WERI-Rb-1 (cell line): ENCODE measurements around the gene SGK2.

Experiments
- DNase-seq: peaks from one replicate; pipeline ENCODE4 v3.0.0-alpha.2; 2020
- H3K27ac ChIP-seq: fragments of 250-450 bp; sonication (Bioruptor Pico); 2 replicates; pipeline ENCODE4 v1.5.1; 2020; ENCODE audit warnings: mild to moderate bottlenecking, moderate library complexity
- H3K27me3 ChIP-seq: fragments of 250-450 bp; sonication (Bioruptor Pico); 2 replicates; pipeline ENCODE4 v1.5.1; 2021; ENCODE audit warnings: mild to moderate bottlenecking, low read depth, moderate library complexity; ENCODE audit not compliant: insufficient read depth, severe bottlenecking
- H3K36me3 ChIP-seq: fragments of 250-450 bp; sonication (Bioruptor Pico); 2 replicates; pipeline ENCODE4 v1.5.1; 2020; ENCODE audit warnings: mild to moderate bottlenecking, moderate library complexity
- H3K4me3 ChIP-seq: 2 replicates; pipeline ENCODE4 v1.5.1; 2011; ENCODE audit warnings: low read depth, mild to moderate bottlenecking, control low read depth, low read length
- H3K9me3 ChIP-seq: fragments of 250-450 bp; sonication (Bioruptor Pico); 2 replicates; pipeline ENCODE4 v1.5.1; 2021; ENCODE audit warnings: mild to moderate bottlenecking, moderate library complexity; ENCODE audit not compliant: severe bottlenecking
- CTCF ChIP-seq: IDR thresholded peaks from 2 replicates; pipeline ENCODE4 v1.5.1; 2011; ENCODE audit warnings: low read depth, mild to moderate bottlenecking, control low read depth, inconsistent platforms, low read length

Gene SGK2

DNA sequence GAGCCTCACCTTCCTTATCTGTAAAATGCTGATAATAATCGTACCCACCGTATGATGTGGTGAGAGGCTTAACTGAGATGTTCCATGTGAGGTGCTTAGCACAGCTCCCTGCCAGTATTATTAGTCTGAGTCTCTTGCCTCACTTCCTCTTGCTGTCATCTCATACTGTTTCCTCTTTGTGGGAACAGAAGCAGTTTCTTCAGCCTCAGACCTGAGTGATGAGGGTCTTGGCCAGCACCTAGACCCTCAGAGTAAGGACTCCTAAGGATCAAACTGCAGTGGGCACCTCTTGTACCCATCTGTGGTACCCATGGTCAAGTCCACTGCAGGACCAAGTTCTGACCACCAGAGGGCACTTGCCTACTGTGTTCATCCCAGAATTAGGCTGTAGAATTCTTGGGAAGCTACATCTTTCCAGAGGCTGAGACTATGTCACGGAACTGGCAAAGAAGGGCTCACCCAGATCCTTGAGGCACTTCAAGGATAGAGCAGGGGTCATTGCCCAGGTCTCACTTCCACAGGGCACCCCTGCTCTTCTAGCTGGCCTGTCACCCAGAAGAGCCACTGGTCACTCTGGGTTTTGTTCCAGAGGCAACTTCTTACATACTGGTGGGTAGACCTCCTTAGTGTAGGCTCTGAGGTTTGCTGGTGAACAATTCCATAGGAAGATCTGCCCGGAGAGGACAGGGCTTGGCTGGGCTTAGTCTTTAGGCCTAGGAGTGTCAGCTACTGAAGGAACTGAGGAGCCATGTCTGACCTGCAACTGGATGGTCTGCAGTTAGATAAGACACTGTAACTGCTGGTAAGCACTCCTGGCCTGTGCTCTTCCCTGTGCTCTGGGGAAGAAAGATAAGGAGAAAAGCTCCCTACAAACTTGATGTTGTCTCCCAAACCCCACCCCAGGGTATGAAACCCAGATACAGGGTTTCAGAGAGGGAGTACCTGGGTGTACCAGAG lies 20.6 kb upstream of the SGK2 start:
- Histone ChIP-seq H3K27ac (no peak overlapping the region), H3K27me3 (no peaks in the 10 kb centered on the region), H3K36me3 (peaks cover 5% of the 10 kb centered on the region; the same call in 1 of the 2 replicates), H3K4me3 (no peak overlapping the region), H3K9me3 (no peaks in the 10 kb centered on the region)
- TF ChIP-seq CTCF, result peak; percentile 88
- DNase-seq, result peak; percentile 66

DNA sequence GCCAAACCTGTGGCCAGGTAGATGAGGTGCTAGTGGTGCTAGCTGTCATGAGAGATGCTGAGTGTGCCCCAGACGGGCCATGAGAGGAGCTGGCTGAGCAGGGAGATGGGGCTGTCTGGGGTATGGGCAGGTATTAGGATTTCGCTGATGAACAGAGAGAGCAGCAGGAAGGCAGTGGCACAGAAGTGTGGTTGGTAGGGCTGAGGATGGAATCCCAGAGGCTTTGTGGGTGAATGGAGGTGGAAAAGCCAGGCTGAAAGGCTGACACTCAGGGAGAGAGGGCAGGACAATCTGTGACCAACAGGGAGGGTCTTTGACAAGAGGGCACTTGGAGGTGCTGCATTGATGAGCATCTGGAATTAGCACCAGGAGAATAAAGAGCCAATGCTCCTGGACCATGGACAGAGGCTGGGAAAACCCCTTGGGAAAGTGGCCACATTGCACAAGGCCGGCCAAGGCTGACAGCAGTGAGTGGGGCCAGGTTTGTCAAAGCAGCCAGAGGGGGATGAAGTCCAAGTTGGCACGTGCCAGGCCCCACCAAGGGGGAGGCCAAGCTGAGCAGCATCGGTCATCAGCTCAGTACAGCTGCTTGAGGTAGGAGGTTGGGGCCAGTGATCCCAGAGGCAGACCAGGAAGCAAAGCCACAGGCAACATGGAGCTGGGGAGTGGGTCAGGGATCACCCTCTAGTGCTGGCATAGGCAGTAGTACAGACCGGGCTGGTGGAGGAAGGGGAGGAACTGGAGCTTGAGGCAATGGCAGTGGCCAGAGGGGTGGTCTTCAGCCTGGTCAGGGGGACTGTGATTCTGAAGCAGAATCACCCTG lies 19.7 kb upstream of the SGK2 start:
- H3K36me3 ChIP-seq, result peaks cover 5% of the 10 kb centered on the region; the same call in 1 of the 2 replicates
- DNase-seq, result no peak
- no peaks in the 10 kb centered on the region for H3K27me3 ChIP-seq
- TF ChIP-seq CTCF, result no peak
- H3K4me3 ChIP-seq, result no peak overlapping the region
- H3K27ac ChIP-seq, result no peak overlapping the region
- no peaks in the 10 kb centered on the region for H3K9me3 ChIP-seq

GRCh38 chr20:43539975-43540672 lies 18.7 kb upstream of the SGK2 start:
- Histone ChIP-seq H3K36me3 (peaks cover 5% of the 10 kb centered on the region; the same call in 1 of the 2 replicates), H3K4me3 (no peak overlapping the region), H3K9me3 (no peaks in the 10 kb centered on the region), H3K27ac (no peak overlapping the region), H3K27me3 (no peaks in the 10 kb centered on the region)
- TF ChIP-seq CTCF, result no peak
- no peak for DNase-seq

DNA sequence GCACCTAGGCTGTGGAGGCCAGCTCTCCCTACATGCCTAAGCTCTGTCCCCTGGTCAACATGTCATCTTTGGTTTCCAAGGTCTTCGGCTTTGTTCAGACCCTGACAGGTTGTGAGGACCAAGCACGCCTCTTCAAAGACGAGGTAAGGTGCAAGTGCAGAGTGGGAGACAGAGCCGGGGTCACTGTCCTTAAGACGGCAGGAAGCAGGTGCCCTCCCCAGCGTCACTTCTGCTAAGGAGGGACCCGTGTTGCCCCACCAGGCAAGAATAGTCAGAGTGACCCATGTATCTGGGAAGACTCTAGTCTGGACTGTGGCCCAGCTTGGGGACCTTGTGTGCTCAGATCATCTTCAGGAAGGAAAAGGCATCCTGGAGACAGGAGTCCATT lies 18.2 kb upstream of the SGK2 start:
- no peak for DNase-seq
- Histone ChIP-seq H3K4me3 (no peak overlapping the region), H3K36me3 (peaks cover 5% of the 10 kb centered on the region; the same call in 1 of the 2 replicates), H3K27me3 (no peaks in the 10 kb centered on the region), H3K9me3 (no peaks in the 10 kb centered on the region), H3K27ac (no peak overlapping the region)
- TF ChIP-seq CTCF, result no peak

- Histone ChIP-seq H3K4me3 (no peak overlapping the region), H3K9me3 (no peaks in the 10 kb centered on the region), H3K36me3 (peaks cover 5% of the 10 kb centered on the region; the same call in 1 of the 2 replicates), H3K27me3 (no peaks in the 10 kb centered on the region), H3K27ac (no peak overlapping the region)
- TF ChIP-seq CTCF, result no peak
- no peak for DNase-seq
Observed at GRCh38 chr20:43541214-43541613, 17.6 kb upstream of the SGK2 start.
